NCI-H2196 (cell line): Measurements from ENCODE around the gene SNX19.

Source experiments
- DNase-seq: peaks from one replicate; lab custom pipeline; 2025; ENCODE audit not compliant: unreplicated experiment; lab: John Stamatoyannopoulos, UW

Gene SNX19

GRCh38 chr11:130908061-130908460 is 8.2 kb downstream of the SNX19 start:
- no peak for DNase-seq

DNA sequence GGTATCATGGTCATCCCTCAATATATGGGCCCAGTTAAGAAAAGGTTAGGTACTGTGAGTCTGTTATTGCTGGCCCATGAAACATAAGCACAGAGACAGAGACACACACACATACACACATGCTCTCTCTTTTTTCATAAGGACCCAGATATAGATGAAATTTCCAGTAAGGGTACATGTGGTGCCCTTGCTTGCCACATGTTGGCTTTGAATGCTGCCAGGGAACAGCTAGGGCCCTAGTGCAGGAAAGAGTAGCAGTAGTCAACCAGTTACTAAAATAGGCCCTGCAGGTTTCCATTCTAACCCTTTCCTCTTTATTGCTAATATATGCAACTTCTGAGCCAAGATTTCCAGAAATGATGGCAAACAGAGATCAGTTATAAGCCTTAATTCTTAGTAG is 9.1 kb downstream of the SNX19 start:
- DNase-seq: no peak

DNA sequence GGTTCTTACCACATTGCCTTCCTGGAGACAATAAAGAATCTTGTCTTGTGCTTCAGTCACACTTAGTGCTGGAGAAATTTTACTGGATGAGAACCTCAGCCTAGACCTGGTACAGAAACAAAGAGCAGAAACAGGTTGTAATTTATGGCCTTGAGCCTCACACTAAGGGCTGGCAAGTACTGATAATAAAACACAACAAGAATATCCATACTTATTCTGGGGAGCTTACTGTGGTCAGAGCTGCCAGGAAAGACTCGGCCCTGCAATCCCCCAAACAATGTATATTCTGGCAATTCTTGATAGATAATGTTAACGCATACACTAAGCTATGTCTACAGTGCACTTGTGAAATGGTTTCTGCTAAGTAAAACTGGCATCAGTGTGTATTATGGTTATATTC is 9.7 kb downstream of the SNX19 start:
- no peak for DNase-seq

GRCh38 chr11:130905512-130905911 is 10.8 kb downstream of the SNX19 start:
- DNase-seq: no peak

GRCh38 chr11:130904380-130904779 is 11.9 kb downstream of the SNX19 start:
- DNase-seq: no peak

DNA sequence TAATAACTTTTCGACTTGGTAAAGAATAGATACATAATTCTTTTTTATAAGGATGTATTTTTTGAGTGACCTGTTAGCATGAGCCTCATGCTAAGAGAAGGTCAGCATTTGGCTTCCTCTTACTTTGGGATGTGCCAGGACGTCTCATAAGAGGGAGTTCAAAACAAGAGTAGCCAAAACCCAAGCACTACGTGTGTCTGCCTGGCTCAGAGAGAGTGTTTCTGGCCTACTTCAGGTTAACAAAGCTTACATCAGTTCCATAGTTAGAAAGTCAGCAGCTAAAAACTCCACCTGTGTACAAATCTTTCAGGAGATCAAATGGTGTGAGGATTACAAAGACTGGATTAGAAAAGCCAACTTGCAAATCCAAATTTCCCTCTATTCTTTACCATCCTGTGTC is 13.9 kb downstream of the SNX19 start:
- DNase-seq: no peak

DNA sequence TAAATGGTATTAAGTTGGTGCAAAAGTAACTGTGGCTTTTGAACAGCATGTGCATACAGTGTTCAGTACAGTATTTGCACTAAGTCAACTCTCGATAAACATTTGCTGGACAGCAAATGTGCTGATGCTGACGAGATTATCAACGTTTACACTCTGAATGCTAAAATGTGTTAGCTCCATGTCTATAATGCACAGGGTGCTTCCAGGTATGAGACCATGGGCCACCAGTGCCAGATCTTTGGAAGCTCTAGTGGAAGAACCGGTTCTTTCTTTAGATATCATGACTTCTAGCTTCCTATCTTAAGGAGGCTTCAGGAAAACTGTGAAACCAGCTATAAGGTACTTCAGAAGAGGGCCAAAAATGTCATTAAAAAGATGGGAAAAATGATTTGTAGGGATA is 17.2 kb downstream of the SNX19 start:
- DNase-seq: no peak

GRCh38 chr11:130897262-130898182 is 18.8 kb downstream of the SNX19 start:
- DNase-seq: no peak

GRCh38 chr11:130894322-130895025 is 21.8 kb downstream of the SNX19 start:
- peak; percentile 81 for DNase-seq

- DNase-seq: no peak
These were observed 23.4 kb downstream of the SNX19 start for GRCh38 chr11:130892861-130893260.

- DNase-seq: no peak
These were observed 25.0 kb downstream of the SNX19 start for GRCh38 chr11:130891326-130891725.

DNA sequence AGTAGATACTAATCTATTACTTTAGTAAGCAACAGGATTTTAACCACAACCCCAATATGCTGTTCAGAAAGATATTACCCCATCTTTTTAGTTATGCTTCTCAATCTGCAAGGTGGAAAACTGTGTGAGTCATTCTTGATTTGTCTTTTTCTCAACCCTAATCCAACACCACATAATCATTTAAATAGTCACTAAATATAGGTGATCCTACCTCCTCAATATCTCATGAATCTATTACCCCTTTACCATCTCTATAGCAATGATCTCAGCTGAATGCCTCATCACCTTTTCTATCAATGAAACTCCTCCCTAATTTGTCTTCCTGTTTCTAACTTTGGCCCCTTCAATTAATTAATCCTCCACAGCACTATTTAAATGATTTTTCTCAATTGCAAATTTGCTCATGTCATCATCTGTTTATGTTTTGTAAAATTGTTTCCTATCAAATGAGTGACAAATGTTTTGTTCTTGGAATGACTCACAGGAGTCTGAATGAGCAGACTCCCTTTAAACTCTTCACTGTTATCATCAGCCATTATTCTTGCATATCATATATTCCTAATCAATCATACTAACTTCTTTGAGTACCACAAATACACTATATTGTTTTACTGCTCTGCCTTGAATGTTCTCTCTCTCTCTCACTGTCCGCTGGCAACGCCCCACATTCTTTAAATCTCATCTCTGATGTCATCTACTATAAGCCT is 26.1 kb downstream of the SNX19 start:
- DNase-seq: no peak

DNA sequence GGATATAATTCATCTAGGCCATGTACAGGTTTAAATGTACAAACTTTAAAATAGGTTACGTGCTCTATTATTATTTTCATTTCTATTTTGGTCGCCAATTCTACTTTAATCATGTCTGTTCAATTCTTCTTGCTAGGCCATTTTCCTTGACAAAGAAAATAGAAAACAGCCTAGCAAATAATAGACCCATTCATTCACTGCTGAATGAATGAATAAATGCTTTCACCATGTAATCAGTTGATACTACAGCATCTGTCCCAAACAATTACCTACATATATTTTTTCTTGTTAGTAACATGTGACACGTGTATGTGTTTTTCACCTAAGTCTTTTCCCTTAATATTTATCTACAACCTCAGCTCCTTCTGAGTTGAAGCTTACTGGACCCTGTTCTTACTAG is 27.5 kb downstream of the SNX19 start:
- no peak for DNase-seq

DNA sequence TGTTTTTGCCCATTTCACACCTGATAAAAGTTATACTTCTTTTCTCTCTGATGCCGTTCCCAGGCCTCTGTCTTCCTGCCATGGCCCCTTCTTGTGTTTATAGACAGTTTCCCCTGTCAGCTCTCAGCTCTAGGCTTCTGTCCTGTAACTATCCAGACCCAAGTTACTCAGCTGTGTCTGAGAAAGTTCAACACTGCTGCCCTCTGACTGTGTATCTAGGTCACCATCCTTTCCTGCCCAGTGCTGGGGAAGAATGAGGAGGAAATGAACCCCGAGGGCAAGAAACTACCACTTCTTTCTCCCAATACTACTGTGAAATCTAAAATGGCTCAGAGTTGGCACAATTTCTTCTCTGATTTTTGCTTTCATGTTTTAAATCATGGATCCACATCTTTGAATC is 29.6 kb downstream of the SNX19 start:
- no peak for DNase-seq

DNA sequence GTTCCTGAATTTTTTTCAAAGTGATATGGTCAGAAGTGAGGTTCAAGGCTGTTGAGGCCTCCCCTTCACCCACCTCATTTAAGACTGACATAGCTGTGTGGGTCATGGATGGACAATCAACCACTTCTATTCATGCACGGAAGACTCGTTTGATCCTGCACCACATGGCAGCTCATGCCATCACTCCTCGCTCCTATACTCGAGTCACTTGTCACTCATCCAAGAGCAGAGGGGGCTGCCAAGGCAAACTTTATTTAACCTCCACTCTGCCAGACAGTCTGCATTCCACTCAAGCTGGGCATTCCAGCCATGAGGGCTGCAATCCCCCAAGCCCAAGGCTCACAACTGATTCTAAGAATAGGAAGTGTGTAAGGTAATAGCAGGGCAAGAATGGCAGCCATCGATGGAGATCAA is 34.1 kb downstream of the SNX19 start:
- DNase-seq: no peak

DNA sequence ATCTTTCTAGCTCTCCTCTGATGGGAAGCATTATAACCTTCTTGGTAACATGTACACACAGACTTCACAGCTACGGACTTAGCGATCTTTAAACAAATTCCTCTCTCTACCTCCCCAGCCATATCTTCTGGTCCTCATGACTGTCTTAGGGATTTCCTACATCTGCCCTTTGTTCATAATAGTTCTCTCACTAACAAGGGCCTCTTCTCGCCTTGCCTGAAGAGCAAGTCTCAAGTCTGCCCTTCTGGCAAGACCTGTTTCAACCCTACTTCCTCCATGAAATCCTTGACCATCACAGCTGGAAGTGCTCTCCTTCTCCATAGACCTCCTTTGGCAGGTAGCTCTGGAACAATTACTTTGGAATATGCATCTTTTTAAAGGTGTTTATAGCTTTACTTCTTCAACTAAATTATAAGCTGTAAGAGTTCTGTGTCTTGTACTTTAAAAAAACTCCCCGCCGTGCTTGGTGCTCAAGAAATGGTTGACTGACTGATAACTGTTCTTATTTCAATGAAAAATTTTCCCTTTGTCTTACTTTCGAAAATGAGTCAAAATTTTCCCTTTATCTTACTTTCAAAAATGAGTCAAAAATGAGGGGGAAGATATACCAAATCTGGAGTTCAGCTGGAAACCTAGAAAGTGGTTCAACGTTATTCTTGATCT is 34.7 kb downstream of the SNX19 start:
- no peak for DNase-seq

GRCh38 chr11:130879836-130880235 is 36.4 kb downstream of the SNX19 start:
- no peak for DNase-seq

- no peak for DNase-seq
These were observed 39.1 kb downstream of the SNX19 start for GRCh38 chr11:130876931-130877915.

DNA sequence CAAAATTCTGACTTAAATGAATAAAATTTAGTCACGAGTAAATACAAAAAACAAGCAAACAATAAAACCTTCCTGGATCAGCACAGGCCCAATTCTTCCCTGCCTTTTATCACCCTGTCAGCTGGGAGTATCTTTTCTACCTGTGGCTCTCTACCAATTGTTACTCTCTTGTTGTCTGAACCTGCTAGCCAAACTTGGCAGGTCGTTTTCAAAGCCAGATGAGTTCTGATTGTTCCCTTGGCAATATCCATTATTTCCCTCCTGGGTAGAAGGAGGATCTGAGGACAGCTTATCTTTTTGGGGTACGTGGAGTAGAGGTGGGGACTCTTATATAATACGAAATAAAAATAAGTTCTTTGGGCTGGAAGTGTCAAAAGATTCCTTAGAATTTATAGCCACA is 40.2 kb downstream of the SNX19 start:
- DNase-seq: no peak

DNA sequence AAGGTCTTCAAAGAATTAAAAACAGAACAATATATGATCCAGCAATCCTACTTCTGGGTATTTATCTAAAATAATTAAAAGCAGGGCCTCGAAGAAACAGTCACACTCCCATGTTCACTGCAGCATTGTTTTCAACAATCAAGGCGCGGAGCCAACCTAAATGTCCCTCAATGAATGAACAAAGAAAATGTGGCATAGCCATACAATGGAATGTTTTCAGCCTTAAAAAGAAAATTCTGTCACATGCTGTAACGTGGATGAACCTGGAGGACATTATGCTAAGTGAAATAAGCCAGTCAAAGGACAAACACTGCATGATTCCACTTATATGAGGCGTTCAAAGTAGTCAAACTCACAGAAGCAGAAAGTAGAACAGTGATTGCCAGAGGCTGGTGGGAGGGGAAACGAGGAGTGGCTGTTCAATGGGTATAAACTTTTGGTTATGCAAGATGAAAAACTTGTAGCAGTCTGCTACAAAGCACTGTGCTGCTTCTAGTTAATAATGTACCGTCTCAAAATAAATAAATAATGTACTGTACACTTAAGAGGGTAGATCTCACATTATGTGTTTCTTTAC is 41.2 kb downstream of the SNX19 start:
- DNase-seq: no peak
